ENCODE results near the gene NKG7.

Gene NKG7

DNA sequence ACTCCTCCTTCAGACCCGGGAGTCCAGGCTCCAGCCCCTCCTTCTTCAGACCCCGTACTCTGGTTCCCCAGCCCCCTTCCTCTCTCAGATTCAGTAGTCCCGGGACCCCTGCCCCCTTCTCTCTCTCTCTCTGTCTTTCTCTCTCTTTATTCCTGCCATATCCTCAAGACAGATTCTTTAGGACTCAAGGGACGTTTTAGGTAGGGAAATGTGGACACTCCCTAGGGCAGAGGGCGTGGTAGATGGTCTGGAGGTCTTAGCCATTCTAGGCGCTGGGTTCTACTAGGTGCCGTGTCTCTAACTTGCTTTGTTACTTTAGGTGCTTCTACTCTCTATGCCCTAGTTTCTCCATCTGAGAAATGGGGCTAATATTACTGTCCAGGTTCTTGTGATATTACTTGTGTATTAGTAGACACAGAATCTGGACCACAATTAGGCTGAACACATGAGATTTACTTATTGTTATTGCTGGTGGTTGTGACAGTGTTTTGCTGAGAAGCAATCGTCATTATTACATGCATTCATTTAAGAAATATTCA, 18.7 kb upstream of the NKG7 start:
- no peak for DNase-seq (ENCODE audit: low read depth)

DNA sequence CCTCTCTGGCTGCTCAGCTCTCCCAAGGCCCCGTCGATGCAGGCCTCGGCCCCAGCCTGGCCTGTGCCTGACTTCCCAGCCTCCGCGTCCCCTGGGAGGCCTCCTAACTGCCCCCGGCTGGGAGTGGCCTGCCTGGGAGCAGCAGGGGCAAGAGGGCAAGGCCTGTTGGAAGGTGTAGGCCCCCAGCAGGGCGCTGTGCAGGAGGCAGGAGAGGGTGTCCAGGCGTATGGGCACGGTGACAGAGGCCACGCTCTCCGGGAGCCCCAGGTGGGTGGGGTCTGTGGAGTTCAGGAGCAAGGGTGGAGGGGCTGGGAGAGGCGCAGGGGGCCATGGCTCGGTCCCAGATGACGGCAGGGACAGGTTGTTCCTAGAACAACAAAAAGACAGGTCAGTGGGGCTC, 16.7 kb upstream of the NKG7 start:
- no peak for DNase-seq (ENCODE audit: low read depth)

DNA sequence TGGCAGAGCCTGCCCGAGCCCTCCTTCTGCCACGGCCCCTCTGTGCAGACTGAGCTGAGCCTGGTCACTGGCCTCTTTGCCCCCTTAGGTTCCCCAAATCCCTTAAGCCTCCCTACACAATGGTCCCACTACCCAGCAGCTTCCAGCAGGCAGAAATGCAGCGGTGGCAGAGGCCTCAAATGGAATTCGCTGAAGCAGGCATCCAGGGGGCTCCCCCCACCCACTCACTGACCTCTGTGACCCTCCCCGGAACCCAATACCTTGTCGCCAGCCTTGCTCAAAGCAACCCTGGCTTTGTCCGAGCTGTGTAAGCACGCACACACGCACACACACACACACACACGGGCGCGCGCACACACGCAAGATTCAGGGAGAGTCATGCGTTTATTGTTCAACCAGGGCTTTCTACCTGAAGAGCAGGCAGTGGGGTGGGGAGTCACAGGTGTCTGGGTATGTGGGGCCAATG, 15.5 kb upstream of the NKG7 start, which contains the start of gene LIM2:
Gene LIM2 (minus strand): TSS at position 51 of the 466 bp plus-strand sequence. CDS start 531 bp downstream, outside the sequence.
- DNase-seq (ENCODE audit: low read depth), result no peak

DNA sequence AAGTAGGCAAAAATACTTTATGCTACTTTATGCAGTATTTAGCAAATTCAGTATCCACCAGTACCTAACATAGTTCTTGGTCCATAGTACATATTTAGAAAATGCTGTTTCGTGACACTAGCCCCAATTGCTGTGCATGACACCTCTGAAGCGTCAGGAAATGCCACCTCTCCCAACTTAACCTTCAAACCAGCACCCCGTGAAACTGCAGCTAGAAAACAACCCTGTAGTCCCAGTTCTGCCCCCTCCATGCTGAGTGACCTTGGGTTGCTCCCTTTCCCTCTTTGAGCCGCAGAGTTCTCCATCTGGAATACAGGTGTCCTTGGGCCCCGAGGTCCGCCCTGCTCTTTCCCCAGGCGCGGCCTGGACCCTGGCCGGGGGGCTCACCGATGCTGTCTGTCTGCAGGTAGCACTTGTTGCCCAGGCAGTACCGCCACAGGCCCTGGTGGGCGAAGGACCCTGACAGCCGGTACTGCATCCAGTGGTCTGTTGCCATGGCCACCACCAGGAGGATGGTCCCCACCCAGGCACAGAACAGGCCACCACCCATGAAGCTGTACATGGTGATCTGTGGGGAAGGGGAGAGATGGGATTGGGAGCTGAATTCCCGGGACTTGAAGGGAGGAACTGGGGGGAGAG, 14.5 kb upstream of the NKG7 start:
- DNase-seq (ENCODE audit: low read depth), result no peak

DNA sequence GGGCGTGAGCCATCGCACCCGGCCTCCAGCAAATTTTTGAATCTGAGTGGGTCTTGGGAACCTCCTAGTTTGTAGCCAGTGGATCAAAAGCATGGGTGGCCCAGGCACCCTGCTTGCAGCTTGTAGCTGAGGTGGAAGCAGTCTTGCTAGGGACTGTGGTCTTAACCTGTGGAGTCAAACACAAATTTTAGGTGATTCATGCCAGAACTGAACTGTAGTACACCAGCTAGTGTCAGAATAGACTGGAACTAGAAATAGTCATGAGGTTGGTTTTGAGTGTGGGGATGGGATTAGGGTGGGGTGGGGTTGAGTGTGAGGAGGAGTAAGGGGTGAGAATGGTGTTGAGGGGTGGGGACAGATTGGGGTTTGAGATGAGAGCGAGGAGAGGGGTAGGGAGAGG, 9.6 kb upstream of the NKG7 start:
- no peak for DNase-seq (ENCODE audit: low read depth)

DNA sequence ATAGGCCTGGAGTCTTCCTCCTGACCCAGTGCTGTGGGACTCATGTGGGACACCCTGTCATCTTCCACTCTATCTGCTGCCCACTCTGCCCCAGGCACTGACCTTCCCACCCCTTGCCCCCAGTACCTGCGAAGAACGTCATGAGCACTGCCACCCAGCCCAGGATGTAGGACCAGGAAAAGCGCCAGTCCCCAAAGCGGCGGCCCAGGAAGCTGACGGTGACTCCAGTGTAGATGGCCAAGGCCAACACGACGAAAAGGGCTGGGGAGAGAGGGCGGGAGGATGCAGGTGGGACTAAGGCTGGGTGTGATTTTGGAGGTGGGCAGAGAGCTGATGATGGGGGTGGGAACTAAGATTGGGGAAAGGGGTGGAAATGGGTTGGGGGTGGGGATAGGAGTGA, 7.9 kb upstream of the NKG7 start:
- DNase-seq (ENCODE audit: low read depth), result no peak

DNA sequence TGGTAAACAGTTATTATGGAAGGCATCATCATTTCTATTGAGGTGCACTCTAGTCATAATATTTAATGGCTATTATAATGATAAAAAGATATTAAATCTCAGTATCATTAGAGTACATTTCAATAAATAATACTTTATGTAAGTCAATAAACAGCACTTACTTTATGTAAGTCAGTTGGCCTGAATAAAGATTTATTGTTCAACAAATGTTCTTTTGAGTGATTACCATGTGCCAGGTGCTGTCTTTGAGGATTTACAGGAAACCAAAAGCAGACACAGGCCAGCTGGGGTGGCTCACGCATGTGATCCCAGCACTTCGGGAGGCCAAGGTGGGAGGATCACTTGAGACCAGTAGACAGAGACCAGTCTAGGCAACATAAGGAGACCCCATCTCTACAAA, 5.0 kb upstream of the NKG7 start:
- DNase-seq (ENCODE audit: low read depth), result no peak

DNA sequence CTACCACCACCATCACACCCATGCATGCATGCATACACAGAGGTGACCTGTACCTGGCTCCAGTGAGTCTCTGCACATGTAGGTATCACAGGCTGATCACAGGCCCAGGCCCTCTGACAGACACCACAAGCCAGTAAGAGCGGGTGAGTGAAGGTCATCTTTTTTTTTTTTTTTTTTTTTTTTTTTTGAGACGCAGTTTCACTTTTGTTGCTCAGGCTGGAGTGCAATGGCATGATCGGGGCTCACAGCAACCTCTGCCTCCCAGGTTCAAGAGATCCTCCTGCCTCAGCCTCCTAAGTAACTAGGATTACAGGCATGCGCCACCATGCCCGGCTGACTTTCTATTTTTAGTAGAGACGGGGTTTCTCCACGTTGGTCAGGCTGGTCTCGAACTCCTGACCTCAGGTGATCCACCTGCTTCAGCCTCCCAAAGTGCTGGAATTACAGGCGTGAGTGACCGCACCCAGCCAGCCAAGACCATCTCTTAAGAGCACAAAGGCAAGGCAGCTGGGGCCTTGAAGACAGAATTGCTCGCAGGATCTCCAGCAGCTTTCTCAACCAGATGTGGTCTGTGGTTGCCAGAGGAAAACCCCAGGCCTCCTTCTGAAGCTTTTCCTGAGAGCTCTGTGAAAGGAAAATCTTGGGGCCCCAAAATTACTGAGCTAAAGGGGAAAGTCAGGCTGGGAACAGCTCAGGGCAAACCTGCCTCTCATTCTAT, 3.2 kb upstream of the NKG7 start:
- no peak for DNase-seq (ENCODE audit: low read depth)

DNA sequence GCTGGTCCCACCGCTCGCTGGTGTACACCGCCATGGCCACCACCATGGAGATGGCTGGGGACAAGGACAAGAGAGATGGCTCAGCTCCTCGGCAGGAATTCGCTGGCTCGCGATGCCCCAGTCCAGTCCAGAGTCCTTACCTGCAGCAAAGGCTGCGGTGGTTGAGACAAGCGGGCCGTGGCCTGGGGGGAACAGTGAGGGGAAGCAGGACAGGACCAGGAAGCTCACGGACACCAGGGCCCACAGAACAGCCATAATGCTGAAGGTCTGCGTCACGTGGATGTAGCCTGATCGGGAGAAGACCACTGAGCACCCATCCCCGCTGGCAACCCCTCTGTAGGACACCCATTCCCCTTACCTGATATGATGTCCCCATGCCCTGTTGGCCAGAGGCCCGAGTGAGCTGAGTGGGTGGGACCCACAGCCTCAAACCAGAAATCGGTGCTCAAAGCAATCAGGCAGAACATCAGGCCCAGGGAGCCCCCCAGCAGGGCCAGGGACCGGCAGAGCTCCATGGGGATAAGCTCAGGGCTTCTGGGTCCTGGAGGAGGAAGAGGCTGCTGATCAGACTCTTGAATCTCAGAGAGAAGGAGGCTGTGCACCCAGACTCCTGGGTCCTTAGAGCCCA, 319 bp downstream of the NKG7 start:
- no peak for DNase-seq (ENCODE audit: low read depth)

DNA sequence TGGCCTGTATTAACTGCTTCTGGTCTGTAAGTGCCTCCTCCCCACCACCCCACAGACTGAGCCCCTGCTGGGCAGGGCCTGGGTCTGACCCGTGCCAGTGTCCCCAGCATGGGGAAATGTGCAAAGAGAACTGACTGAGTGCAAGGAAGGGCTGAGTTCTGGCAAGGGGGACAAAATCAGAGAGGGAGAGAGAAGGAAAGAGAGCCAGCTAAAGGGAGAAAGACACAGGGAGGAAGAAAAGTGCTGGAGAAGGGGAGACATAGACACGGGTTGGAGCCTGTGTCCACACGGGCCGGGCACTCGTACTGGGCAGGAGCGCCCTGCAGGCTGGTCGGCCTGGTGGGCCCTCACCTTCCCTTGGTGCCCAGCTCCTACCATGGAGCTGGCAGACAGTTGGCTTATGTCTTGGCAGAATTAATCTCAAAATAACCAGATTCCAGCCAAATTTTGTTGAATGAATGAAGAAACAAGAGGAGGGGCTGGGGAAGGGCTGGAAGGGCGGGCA, 1.2 kb downstream of the NKG7 start:
- no peak for DNase-seq (ENCODE audit: low read depth)

DNA sequence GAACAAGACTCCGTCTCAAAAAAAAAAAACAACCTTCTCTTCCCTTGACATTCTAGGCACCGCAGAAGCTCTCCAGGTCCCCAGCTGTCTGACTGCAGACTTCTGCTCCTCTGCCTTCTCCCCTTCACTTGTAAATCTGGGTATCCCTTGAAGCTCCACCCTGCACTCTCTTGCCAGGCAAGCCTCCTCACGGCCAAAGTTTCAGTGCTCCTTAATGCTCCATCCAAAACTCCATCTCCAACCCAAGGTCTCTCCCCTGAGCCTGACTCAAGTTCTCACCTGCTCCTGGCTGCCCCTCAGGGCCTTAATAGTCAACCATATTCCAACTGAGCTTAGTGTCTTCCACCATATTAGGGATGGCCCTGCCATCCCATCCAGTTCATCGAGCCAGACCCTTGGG, 2.2 kb downstream of the NKG7 start:
- no peak for DNase-seq (ENCODE audit: low read depth)

DNA sequence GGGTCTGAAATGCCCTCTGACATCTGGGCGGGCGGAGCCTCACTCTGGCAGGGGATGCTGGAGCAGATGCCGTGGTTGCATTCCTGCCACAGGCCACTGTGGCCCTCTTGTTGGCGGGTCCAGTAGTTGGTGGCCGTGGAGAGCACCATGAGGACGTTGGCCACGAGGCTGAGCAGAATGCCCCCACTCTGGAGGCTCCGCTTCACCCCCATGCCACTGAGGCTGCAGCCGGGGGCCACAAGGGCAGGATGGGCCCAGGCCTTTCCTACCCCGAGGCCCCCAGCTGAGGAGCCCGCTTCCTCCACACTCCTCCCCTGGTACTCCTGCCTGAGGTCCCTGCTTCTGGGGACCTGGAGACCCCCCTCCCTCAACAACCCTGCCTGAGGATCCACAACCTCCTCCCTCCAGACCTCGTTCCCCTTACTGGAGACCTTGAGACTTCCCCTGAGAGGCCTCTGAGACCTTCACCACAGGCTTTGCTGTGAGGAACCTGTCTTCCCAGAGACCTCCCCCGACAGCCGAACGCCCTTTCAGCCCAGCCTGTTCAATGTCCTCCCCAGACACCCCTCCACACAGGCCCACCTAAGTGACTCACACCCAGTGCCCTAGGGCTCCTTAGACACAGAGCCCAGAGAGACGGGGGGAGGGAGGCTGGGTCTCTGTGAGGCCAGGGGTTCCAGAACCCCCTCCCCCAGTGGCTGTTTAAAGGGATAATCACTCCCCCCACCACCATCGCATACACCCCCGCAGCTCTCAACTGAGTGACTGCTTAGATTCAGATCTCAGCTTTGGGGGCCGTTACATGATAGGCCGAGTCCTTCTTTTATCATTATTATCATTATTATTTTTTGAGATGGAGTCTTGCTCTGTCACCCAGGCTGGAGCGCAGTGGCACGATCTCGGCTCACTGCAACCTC, 3.8 kb downstream of the NKG7 start, which contains the start of gene CLDND2:
Gene CLDND2 (minus strand): TSS at position 638 of the 917 bp plus-strand sequence. CDS start 426 bp downstream, at position 212.
- no peak for DNase-seq (ENCODE audit: low read depth)

DNA sequence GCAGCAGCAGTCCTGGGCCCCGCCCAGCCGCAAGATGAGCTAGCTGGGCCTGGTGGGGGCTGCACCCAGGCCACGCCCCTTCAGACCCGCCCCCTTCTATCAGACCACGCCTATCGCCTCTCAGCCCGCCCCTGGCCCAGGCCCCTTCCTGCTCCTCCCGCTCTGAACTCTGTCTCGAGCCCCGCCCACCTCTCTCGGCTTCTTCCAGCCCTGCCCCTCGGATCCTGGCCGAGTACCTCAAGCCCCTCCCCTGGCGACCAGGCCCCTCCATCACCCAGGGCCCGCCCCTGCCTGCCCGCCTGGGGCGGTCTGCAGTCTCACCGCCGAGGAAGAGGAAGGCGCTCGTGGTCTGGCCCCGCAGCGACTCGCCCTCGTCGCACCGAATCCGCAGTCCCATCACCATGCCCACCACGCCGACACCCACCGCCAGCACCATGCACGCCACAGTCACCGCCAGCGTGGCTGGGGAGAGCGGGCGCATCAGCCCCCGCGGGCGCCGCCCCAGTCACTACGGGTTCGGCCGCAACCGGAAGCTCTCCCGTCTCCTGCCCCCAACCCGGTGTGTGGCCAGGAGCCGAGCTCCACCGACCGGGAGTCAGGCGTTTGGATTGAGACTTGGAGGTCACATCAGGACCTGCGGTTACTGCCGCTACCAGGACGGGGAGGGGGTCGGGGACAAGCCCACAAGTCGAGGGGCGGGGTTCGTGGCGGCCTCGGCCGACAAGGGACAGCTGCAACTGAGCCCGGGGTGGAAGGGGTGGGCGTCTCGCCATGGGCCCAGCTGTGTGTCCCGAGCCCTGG, 4.7 kb downstream of the NKG7 start:
- DNase-seq (ENCODE audit: low read depth), result peak; percentile 87

DNA sequence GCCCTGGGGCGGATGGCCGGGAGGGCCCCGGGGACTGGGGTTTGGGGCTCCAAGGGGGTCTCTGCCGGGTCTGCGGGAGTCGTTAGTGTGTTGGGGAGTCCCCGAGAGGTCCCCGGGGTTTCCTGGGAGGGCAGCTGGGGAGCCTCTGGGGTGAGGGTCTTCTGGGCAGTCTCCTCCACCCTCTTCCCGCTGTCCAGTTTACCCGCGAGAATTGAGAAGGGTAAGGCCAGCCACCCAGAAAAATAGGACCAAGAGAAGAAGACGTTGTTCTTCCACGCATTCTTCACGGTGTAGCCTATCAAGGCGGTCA, 5.2 kb downstream of the NKG7 start:
- DNase-seq (ENCODE audit: low read depth), result no peak

DNA sequence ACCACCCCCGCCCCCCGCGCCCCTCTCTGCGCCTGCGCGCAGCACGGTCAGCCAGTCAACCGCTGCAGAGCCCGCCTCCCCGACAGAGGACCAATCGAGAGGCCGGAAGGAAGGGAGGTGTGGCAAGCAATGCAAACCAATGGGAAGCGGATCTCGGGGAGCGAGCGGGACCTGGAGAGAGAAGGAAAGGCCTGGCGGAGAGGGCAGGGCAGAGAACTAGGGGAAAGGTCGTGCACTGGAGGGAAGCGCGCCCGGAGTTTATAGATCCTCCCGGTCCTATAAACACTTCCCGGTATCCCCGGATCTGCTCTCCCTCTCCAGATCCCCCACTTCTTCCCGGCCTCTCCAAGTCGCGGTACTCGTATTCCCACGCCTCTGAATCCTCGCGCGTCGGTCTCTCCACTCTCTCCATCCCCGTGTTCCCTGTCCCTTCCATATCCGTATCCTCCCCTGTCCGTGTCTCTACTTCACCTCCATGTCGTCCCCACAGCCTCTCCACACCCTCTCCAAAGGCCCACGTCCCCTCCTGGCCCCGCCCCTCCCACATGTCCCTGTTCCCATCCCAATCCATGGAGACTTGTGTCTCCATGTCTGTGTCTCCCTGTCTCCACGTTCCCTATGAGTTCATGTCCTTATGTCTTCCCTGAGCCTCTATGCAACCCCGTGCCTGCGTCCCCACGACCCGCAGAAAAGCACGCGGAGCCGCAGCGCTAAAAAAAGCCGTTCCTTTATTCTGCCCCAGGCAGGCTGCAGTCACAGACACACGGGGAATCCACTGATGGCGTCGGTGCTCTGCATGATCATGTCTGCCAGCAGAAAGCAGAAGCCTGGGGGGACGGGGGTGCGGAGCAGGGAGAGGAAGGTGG, 5.8 kb downstream of the NKG7 start:
- DNase-seq (ENCODE audit: low read depth), result peak; percentile 88

DNA sequence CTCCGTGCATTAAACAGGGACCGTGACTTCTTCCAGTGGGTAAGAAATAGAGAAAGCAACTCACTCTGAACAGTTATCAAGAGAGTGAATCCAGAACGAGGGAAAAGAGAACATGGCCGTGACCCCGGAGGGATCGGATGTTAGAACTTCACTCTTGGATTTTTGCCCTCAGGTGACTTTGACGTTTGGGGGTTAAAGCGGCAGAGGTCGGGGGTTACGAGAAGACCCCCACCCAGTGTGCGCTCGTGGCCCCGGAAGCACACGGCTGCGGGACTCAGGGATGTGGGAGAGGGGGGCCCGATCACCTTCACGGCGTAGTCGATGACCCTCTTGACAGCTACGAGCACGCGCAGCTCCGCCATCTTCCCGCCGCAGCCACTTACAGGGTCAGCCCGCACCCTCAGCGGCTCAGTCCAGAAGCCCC, 6.5 kb downstream of the NKG7 start, which contains the start of gene ETFB:
Gene ETFB (minus strand): TSS at position 424 of the 424 bp plus-strand sequence. CDS start 62 bp downstream, at position 362.
- DNase-seq (ENCODE audit: low read depth), result no peak

DNA sequence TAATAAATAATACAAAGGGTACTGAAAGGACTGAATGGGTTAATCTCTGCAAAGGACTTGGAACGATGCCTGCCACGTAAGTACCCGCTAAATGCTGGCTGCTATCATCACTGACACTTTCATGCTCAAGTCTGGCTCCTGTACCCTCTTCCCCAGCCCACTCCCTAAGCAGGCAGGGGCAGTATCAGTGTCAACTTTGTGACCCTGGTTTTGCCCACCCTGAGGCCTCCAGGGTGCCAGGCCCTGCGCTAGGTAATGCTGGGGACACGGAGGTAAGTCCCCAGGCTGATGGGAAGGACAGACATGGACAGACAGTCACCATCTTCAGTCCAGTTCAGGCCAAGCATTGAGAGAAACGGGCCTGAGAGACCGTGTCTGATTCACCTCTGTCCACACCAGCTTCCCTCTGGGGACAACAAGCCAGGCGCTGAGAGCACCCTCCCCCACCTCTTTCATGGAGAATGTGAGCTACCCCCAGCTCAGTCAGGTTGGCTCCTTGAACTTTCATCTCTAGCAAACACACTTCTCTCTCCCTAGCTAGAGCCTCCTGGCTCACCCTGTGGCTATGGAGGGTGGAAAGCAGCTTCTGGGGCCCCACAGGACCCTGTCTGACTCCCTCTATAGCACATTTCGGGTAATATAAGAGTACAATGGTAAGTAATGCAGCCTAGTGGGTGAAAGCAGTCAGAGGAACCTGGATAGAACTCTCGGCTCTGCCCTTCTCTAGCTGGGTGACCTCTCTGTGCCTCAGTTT, 7.1 kb downstream of the NKG7 start:
- DNase-seq (ENCODE audit: low read depth), result no peak

DNA sequence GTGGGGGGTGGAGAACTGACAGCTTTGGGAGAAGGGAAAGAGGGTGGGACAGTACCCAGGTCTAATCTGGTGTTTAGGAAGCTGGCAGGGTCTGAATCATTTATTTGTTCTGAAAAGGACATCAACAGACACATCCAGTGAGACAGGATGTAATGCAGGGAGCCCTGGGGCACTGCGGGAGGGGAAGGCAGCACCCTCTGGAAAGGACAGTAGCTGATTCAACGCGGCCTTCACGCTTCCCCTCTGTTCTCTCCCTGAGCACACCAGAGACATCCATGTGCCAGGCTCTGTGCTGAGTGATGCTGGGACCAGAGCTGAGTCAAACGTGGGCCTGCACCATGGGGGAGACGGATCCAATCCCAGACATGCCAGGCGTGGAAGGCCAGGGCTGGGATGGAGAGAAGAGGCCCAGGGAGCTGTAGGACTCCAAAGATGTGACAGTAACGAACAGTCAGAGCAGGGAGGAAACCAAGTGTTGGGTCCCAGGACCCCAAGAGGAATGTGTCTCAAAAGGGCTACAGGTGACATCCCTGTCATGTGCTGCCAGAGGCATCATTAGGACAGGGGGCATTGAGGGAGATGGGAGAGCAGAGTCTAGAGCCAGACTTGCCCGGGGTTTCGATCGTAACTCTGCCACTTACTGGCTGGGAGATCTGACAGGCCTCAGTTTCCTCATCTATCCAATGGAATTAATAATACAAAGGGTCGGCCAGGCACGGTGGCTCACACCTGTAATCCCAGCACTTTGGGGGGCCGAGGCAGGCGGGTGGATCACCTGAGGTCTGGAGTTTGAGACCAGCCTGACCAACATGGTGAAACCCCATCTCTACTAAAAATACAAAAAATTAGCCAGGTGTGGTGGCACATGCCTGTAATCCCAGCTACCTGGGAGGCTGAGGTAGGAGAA, 8.0 kb downstream of the NKG7 start:
- DNase-seq (ENCODE audit: low read depth), result no peak

Measured in GM04503 (cell line).